Neural cell (in vitro differentiated cells): ENCODE results near the gene PADI6. TPM values are rescaled to one million over a fixed set of nuclear protein-coding genes. Genes with fewer than 3 reads are reported as not detected.

ENCODE experiments used
- H2AFZ ChIP-seq: fragments of 200-600, 300-800 bp; sonication (generic), shearing (Covaris generic); 2 replicates; pipeline ENCODE4 v1.6.0; 2014; ENCODE audit warnings: low read depth, mild to moderate bottlenecking, antibody characterized with exemption, low read length, moderate library complexity
- H3F3A ChIP-seq: fragments of 200-600 bp; shearing (Covaris generic); 2 replicates; pipeline ENCODE4 v1.6.1; 2016; ENCODE audit warnings: mild to moderate bottlenecking, moderate library complexity, mixed read lengths, antibody characterized with exemption, low read length; ENCODE audit not compliant: insufficient read depth, poor library complexity, severe bottlenecking
- H3K27ac ChIP-seq: fragments of 200-600, 300-800 bp; sonication (generic), shearing (Covaris generic); 2 replicates; pipeline ENCODE4 v1.5.1; 2014; ENCODE audit warnings: mild to moderate bottlenecking, low read length, moderate library complexity
- H3K27me3 ChIP-seq: fragments of 300-800, 200-600 bp; sonication (generic), shearing (Covaris generic); 2 replicates; pipeline ENCODE4 v1.6.0; 2014; ENCODE audit warnings: mild to moderate bottlenecking, low read depth, low read length, moderate library complexity; ENCODE audit not compliant: insufficient read depth
- H3K36me3 ChIP-seq: fragments of 300-800, 200-600 bp; sonication (generic), shearing (Covaris generic); 2 replicates; pipeline ENCODE4 v1.5.1; 2014; ENCODE audit warnings: mild to moderate bottlenecking, antibody characterized with exemption, low read length, moderate library complexity; ENCODE audit not compliant: insufficient read depth
- H3K4me2 ChIP-seq: fragments of 300-800, 200-600 bp; sonication (generic), shearing (Covaris generic); 2 replicates; pipeline ENCODE4 v1.6.0; 2014; ENCODE audit warnings: mild to moderate bottlenecking, low read length
- H3K4me3 ChIP-seq: fragments of 300-800, 200-600 bp; sonication (generic), shearing (Covaris generic); 2 replicates; pipeline ENCODE4 v1.5.1; 2014; ENCODE audit warnings: mild to moderate bottlenecking, low read length, moderate library complexity
- H3K79me2 ChIP-seq: fragments of 200-600 bp; shearing (Covaris generic); replicated peaks from 2 replicates; pipeline ENCODE4 v1.6.0; 2014; ENCODE audit warnings: mild to moderate bottlenecking, low read length, moderate library complexity; ENCODE audit not compliant: insufficient read depth
- H3K9ac ChIP-seq: fragments of 300-800, 200-600 bp; sonication (generic), shearing (Covaris generic); 2 replicates; pipeline ENCODE4 v1.6.1; 2016; ENCODE audit warnings: mild to moderate bottlenecking, low read length, mixed read lengths
- H3K9me2 ChIP-seq: fragments of 200-600 bp; shearing (Covaris generic); 2 replicates; pipeline ENCODE4 v1.6.1; 2016; ENCODE audit warnings: mild to moderate bottlenecking, low read length, mixed read lengths; ENCODE audit not compliant: insufficient read depth
- H3K9me3 ChIP-seq: fragments of 200-600, 300-800 bp; sonication (generic), shearing (Covaris generic); 2 replicates; pipeline ENCODE4 v1.6.1; 2016; ENCODE audit warnings: mild to moderate bottlenecking, mixed run types, low read length, moderate library complexity, mixed read lengths
- H4K20me1 ChIP-seq: fragments of 200-600 bp; shearing (Covaris generic); 2 replicates; pipeline ENCODE4 v1.6.1; 2016; ENCODE audit warnings: mild to moderate bottlenecking, mixed run types; ENCODE audit not compliant: insufficient read depth
- EP300 ChIP-seq: fragments of 450-650 bp; conservative IDR thresholded peaks from 2 replicates; pipeline ENCODE4 v1.6.1; 2014; ENCODE audit warnings: antibody characterized with exemption, mild to moderate bottlenecking, moderate library complexity; ENCODE audit not compliant: poor library complexity, severe bottlenecking
- EZH2 ChIP-seq: fragments of 200-600, 300-800 bp; shearing (Covaris generic), sonication (generic); IDR thresholded peaks from 2 replicates; pipeline ENCODE4 v1.6.1; 2014; ENCODE audit warnings: antibody characterized with exemption, low read length, borderline replicate concordance, mild to moderate bottlenecking; ENCODE audit not compliant: insufficient read depth, poor library complexity, severe bottlenecking
- MXI1 ChIP-seq: fragments of 450-650 bp; conservative IDR thresholded peaks from 2 replicates; pipeline ENCODE4 v1.6.1; 2014; ENCODE audit warnings: antibody characterized with exemption, mild to moderate bottlenecking; ENCODE audit not compliant: poor library complexity, severe bottlenecking
- POLR2AphosphoS5 ChIP-seq: IDR thresholded peaks from 2 replicates; pipeline ENCODE4 v1.6.1; 2012
- RAD21 ChIP-seq: fragments of 450-650 bp; conservative IDR thresholded peaks from 2 replicates; pipeline ENCODE4 v1.6.1; 2014; ENCODE audit warnings: antibody characterized with exemption, mild to moderate bottlenecking, moderate library complexity
- SMC3 ChIP-seq: fragments of 450-650 bp; conservative IDR thresholded peaks from 2 replicates; pipeline ENCODE4 v1.6.1; 2014; ENCODE audit warnings: antibody characterized with exemption, mild to moderate bottlenecking, moderate library complexity; ENCODE audit not compliant: poor library complexity
- TAF1 ChIP-seq: IDR thresholded peaks from 2 replicates; pipeline ENCODE4 v1.6.1; 2012; ENCODE audit warnings: low read depth
- polyA plus RNA-seq: library from polyadenylated mRNA; depleted of rRNA; stranded (reverse); fragments of >200 nt; gene quantifications from 2 replicates; pipeline ENCODE4 v1.2.3, GENCODE V29; 2014
- TF ChIP-seq, protein P1 (sequence below): IDR thresholded peaks from 2 replicates; pipeline ENCODE4 v1.6.1; 2012; ENCODE audit warnings: borderline replicate concordance
- TF ChIP-seq, protein P2 (sequence below): fragments of 450-650 bp; IDR thresholded peaks from 2 replicates; pipeline ENCODE4 v1.5.1; 2014; ENCODE audit warnings: antibody characterized with exemption, mild to moderate bottlenecking, moderate library complexity; ENCODE audit not compliant: poor library complexity, severe bottlenecking

The PADI6 gene
- polyA plus RNA-seq, 1 donor from 2014 or later = not detected

GRCh38 chr1:17360272-17360956 lies 11.6 kb upstream of the PADI6 start:
- Histone ChIP-seq H3K9me2 (no peaks in the 10 kb centered on the region), H3K27ac (no peak overlapping the region)
- TF ChIP-seq RAD21 (no peak), MXI1 (no peak), POLR2AphosphoS5 (no peak), SMC3 (no peak), EP300 (no peak), EZH2 (no peak), TAF1 (no peak)
- TF ChIP-seq, protein P1, sequence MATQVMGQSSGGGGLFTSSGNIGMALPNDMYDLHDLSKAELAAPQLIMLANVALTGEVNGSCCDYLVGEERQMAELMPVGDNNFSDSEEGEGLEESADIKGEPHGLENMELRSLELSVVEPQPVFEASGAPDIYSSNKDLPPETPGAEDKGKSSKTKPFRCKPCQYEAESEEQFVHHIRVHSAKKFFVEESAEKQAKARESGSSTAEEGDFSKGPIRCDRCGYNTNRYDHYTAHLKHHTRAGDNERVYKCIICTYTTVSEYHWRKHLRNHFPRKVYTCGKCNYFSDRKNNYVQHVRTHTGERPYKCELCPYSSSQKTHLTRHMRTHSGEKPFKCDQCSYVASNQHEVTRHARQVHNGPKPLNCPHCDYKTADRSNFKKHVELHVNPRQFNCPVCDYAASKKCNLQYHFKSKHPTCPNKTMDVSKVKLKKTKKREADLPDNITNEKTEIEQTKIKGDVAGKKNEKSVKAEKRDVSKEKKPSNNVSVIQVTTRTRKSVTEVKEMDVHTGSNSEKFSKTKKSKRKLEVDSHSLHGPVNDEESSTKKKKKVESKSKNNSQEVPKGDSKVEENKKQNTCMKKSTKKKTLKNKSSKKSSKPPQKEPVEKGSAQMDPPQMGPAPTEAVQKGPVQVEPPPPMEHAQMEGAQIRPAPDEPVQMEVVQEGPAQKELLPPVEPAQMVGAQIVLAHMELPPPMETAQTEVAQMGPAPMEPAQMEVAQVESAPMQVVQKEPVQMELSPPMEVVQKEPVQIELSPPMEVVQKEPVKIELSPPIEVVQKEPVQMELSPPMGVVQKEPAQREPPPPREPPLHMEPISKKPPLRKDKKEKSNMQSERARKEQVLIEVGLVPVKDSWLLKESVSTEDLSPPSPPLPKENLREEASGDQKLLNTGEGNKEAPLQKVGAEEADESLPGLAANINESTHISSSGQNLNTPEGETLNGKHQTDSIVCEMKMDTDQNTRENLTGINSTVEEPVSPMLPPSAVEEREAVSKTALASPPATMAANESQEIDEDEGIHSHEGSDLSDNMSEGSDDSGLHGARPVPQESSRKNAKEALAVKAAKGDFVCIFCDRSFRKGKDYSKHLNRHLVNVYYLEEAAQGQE = no peak
- TF ChIP-seq, protein P2, sequence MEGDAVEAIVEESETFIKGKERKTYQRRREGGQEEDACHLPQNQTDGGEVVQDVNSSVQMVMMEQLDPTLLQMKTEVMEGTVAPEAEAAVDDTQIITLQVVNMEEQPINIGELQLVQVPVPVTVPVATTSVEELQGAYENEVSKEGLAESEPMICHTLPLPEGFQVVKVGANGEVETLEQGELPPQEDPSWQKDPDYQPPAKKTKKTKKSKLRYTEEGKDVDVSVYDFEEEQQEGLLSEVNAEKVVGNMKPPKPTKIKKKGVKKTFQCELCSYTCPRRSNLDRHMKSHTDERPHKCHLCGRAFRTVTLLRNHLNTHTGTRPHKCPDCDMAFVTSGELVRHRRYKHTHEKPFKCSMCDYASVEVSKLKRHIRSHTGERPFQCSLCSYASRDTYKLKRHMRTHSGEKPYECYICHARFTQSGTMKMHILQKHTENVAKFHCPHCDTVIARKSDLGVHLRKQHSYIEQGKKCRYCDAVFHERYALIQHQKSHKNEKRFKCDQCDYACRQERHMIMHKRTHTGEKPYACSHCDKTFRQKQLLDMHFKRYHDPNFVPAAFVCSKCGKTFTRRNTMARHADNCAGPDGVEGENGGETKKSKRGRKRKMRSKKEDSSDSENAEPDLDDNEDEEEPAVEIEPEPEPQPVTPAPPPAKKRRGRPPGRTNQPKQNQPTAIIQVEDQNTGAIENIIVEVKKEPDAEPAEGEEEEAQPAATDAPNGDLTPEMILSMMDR = no peak

GRCh38 chr1:17361687-17362086 lies 10.3 kb upstream of the PADI6 start:
- Histone ChIP-seq H3K27ac (no peak overlapping the region), H3K4me2 (no peak overlapping the region), H3K27me3 (no peaks in the 10 kb centered on the region), H3K9ac (no peak overlapping the region), H3K36me3 (no peaks in the 10 kb centered on the region), H2AFZ (no peak overlapping the region), H3K79me2 (no peaks in the 10 kb centered on the region), H3K9me3 (peaks cover 4% of the 10 kb centered on the region), H4K20me1 (no peaks in the 10 kb centered on the region), H3F3A (no peaks in the 10 kb centered on the region), H3K9me2 (no peaks in the 10 kb centered on the region), H3K4me3 (no peak overlapping the region)
- no peak for TF ChIP-seq RAD21
- TF ChIP-seq TAF1 = no peak
- no peak for TF ChIP-seq POLR2AphosphoS5
- TF ChIP-seq EP300 = no peak
- no peak for TF ChIP-seq MXI1
- TF ChIP-seq, protein P2 = no peak
- no peak for TF ChIP-seq SMC3
- no peak for TF ChIP-seq EZH2
- TF ChIP-seq, protein P1 = no peak

More at GRCh38 chr1:17360272-17360956, 11.6 kb upstream of the PADI6 start:
- Histone ChIP-seq H3F3A (no peaks in the 10 kb centered on the region), H2AFZ (no peak overlapping the region), H3K9ac (no peak overlapping the region), H3K4me3 (no peak overlapping the region), H3K36me3 (no peaks in the 10 kb centered on the region), H3K27me3 (no peaks in the 10 kb centered on the region), H3K79me2 (no peaks in the 10 kb centered on the region), H3K4me2 (no peak overlapping the region), H4K20me1 (no peaks in the 10 kb centered on the region), H3K9me3 (peaks cover 4% of the 10 kb centered on the region)
